Dermis blood vessel endothelial cell (primary cell): ENCODE results near the gene RBP4. TPM values are rescaled to one million over a fixed set of nuclear protein-coding genes. Genes with fewer than 3 reads are reported as not detected.

Experiments
- DNase-seq: peaks from one replicate; pipeline ENCODE4 v3.0.0; 2010
- total RNA-seq: library from RNA; depleted of rRNA; stranded (reverse); fragments of >200 nt; gene quantifications from 2 replicates; pipeline ENCODE4 v1.2.3, GENCODE V29; 2014

The RBP4 gene
- total RNA-seq, 1 donor from 2014 or later: not detected

- DNase-seq: no peak
Measured at GRCh38 chr10:93595378-93596161, 5.5 kb downstream of the RBP4 start.

DNA sequence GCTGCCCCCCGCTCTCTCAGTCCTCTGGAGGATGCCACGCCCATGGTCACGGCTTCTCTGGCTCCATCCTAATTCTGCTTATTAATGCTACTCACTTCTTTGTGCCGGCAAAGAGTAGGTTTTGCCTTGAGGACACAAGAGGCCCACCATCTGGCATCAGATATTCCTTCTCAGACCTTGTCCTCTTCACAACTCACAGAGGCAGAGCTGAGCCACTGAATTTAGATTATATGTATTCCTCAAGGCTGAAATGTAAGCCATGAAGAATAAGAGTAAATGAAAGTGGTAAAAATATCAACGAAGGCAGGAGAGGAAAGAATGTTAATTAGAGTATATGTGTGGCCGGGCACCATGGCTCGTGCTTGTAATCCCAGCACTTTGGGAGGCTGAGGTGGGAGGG is 6.5 kb downstream of the RBP4 start:
- DNase-seq: no peak

- no peak for DNase-seq
Measured at GRCh38 chr10:93593749-93594148, 7.3 kb downstream of the RBP4 start.

DNA sequence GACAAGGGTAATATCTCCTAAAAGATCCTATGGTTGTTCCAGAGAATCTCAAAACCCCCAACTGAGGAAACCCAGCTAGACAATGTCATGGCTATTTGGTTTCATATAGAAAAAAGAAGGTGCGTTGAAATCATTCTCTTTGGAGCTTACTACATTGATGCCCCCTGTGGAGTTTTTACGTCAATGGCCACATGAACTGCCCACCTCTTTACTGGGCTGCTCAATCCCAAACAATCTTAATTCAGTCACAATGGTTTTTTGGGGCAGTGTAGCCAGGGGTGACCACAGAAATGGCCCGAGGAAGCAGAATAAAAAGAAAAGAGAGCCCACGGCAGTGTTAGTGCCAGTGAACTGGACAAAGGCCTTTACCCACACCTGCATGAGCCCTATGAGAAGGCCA is 7.8 kb downstream of the RBP4 start:
- no peak for DNase-seq

- no peak for DNase-seq
Measured at GRCh38 chr10:93591065-93591808, 9.8 kb downstream of the RBP4 start.

DNA sequence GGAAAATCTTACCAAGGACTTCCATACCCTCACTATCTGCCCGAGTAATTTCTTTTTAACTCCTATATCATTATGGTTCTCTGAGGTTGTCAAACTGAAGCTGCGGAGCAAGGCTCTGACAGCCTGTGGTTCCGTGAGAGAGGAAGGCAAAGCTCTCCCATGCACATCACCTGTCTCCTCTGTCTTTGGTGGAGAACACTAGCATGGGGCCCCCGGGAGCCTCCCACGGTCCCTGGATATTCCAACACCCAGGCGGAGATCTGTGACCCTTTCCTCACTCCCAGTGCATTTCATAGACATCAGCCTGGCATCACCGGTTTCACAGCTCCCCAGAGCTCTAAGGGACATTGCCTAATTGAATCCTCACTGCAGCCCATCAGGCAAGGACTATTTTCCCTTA is 10.4 kb downstream of the RBP4 start:
- no peak for DNase-seq

- DNase-seq: no peak
Measured at GRCh38 chr10:93589648-93590562, 11.1 kb downstream of the RBP4 start.

GRCh38 chr10:93584445-93584844 is 16.6 kb downstream of the RBP4 start:
- DNase-seq: no peak

- DNase-seq: peak; percentile 7
Measured at GRCh38 chr10:93580828-93581227, 20.2 kb downstream of the RBP4 start.

DNA sequence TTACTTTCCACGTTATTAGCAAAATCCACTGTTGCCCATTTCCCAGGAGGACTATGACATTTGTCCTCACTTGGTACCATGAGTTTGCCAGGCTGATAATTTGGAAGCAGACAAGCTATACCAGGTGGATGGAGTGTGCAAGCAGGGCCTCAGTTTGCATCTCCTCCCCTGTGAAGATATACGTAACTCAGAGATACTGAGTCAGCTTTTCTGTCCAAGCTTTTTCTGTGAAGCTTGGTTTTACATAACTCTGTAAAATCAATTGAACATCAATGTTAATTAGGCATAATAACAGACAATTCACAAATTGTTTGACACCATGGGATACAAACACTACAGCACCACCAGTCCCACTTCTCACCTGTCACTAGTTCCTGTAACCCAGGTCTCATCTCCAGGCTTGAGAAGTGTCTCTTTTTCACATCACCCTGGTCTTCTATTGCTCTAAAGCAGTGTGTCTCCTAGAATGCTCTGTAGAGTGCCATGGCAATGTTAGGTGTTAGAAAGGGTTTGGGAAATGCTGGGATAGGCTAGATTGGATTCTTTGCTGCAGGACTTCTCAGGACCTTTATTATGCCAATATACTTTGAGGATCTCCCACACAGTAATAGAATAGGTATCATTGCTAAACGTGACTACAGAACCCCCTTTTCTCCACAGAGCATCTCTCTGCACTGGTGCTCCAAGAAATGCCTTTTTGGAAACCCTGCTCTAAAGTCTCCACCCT is 20.9 kb downstream of the RBP4 start:
- DNase-seq: no peak

DNA sequence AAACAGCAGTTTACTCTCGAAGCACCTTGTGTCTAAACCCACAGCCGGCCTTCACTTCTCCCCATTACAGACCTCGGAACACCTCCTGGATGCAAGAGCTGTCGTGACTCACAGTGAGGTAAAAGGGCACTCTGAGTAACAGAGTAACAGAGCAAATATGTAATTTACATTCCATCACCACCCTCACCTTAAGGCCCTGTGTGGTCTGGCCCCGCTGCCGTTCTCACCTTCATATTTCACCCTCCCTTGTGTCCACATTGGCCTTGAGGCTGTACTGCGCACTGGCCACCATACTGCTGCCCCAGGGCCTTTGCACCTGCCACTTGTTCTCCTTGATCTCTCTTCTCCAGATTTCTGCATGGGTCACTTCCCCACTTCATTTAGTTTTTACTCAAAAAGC is 21.9 kb downstream of the RBP4 start:
- no peak for DNase-seq

- DNase-seq: no peak
Measured at GRCh38 chr10:93577565-93577964, 23.5 kb downstream of the RBP4 start.

- no peak for DNase-seq
Measured at GRCh38 chr10:93576888-93577287, 24.1 kb downstream of the RBP4 start.

- no peak for DNase-seq
Measured at GRCh38 chr10:93573924-93574323, 27.1 kb downstream of the RBP4 start.

GRCh38 chr10:93573051-93573909 is 27.8 kb downstream of the RBP4 start:
- DNase-seq: no peak

- no peak for DNase-seq
Measured at GRCh38 chr10:93572606-93573005, 28.4 kb downstream of the RBP4 start.

- DNase-seq: no peak
Measured at GRCh38 chr10:93570383-93570782, 30.7 kb downstream of the RBP4 start.

DNA sequence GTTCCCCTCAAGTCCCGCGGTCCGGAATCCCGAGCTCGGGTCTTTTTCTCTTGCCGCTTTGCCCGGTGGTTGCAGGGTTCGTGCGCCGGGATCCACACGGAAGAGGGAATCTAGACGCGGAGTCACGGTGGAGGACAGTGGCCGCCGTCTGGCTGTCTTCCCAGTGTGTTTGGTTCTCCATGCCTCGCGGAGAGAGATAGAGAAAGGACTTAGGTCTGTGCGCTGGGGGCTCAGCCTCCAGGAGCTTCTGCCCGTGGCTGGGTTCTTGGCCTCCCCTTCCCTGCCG is 33.0 kb downstream of the RBP4 start:
- no peak for DNase-seq

DNA sequence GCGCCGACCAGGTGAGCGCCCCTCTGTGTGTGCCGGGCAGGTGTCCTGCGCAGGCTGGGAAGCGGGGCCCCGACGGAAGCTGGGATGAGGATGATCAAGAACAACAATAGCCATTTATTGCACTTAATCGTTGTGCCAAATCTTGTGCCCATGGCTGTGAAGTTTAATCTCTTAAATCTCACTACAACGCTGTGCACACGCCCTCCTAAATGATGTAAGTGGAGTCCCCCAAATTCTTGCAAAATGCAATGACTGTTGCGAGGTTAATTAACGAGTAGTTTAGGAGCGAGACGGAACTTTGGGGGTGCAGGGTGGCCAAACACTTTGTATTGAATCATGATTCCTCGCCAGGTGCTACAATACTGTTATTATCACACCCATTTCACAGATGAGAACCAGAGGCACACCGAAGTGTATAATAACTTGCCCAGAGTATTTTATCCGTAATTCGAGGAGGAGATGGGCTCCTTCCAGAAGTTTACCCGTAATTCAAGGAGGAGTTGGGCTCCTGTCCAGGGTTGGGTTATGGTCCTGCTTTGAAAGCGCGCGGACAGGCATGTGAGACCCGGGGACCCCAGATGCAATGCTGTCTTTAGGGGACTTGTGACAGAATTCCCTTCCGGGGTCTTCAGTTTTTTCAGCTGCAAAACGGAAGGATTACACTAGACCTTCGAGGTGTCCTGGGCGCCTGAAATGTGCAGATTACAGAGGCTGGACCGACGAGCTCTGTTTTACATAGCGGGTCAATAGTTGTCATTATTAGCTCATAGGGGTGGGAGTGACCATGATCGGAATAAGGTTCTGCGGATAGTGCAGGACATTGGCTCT is 33.5 kb downstream of the RBP4 start:
- no peak for DNase-seq

DNA sequence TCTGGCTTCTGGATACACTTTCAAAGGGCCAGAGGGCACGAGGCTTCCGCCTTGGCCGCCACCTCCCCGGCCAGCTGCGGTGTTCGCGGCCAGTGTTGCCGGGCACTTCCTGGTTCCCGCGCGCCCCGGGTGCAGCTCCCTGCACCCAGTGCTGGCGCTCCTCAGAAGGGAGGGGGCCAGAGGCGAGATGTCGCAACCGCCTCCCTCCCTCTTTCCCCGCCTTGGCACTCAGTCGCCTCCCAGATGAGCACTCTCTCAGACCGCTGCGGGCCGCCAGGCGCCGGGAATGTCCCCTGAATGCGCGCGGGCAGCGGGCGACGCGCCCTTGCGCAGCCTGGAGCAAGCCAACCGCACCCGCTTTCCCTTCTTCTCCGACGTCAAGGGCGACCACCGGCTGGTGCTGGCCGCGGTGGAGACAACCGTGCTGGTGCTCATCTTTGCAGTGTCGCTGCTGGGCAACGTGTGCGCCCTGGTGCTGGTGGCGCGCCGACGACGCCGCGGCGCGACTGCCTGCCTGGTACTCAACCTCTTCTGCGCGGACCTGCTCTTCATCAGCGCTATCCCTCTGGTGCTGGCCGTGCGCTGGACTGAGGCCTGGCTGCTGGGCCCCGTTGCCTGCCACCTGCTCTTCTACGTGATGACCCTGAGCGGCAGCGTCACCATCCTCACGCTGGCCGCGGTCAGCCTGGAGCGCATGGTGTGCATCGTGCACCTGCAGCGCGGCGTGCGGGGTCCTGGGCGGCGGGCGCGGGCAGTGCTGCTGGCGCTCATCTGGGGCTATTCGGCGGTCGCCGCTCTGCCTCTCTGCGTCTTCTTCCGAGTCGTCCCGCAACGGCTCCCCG is 34.4 kb downstream of the RBP4 start, which contains the start of gene FFAR4:
TSS of gene FFAR4 (plus strand) at position 231 of the 842 bp plus-strand sequence. CDS start at position 287, 56 bp downstream.
- peak; percentile 6 for DNase-seq
